Neural crest cell (in vitro differentiated cells): ENCODE data around the gene COL25A1. TPM values are rescaled to one million over a fixed set of nuclear protein-coding genes. Genes with fewer than 3 reads are reported as not detected.

Experiments
- DNase-seq: peaks from one replicate; pipeline ENCODE4 v3.0.0; 2021; ENCODE audit warnings: low read depth, mixed read lengths, low spot score
- H3K27ac Mint-ChIP-seq: one replicate; pipeline ENCODE4 v1.8.0; 2021; ENCODE audit warnings: mild to moderate bottlenecking, mixed read lengths; ENCODE audit not compliant: unreplicated experiment
- H3K27me3 Mint-ChIP-seq: 2 replicates; pipeline ENCODE4 v1.8.0; 2021; ENCODE audit warnings: low read depth, mild to moderate bottlenecking, mixed read lengths
- H3K36me3 Mint-ChIP-seq: 2 replicates; pipeline ENCODE4 v1.8.0; 2021; ENCODE audit warnings: low read depth, mild to moderate bottlenecking, mixed read lengths
- H3K4me1 Mint-ChIP-seq: 2 replicates; pipeline ENCODE4 v1.8.0; 2021; ENCODE audit warnings: mixed read lengths
- H3K4me3 Mint-ChIP-seq: one replicate; pipeline ENCODE4 v1.8.0; 2021; ENCODE audit warnings: mild to moderate bottlenecking, mixed read lengths
- H3K9me3 Mint-ChIP-seq: 2 replicates; pipeline ENCODE4 v1.8.0; 2021; ENCODE audit warnings: mixed read lengths
- CTCF ChIP-seq: fragments of 200-600 bp; sonication (generic); conservative IDR thresholded peaks from 2 replicates; pipeline ENCODE4 v1.5.0; 2021; ENCODE audit warnings: antibody characterized with exemption, mild to moderate bottlenecking
- total RNA-seq: library from RNA; stranded (reverse); gene quantifications from 2 replicates; pipeline ENCODE4 v1.2.1, GENCODE V29; 2021

The COL25A1 gene
- total RNA-seq, 1 donor from 2014 or later: 39.3 TPM

GRCh38 chr4:109049926-109050325 is 252.5 kb downstream of the COL25A1 start:
- no peak overlapping the region for H3K4me3 Mint-ChIP-seq
- H3K27me3 Mint-ChIP-seq: no peaks in the 10 kb centered on the region
- peaks cover 3% of the 10 kb centered on the region for H3K9me3 Mint-ChIP-seq
- no peak for TF ChIP-seq CTCF
- no peak overlapping the region for H3K27ac Mint-ChIP-seq
- no peak for DNase-seq
- peaks cover 4% of the 10 kb centered on the region for H3K36me3 Mint-ChIP-seq
- peaks cover 25% of the 10 kb centered on the region for H3K4me1 Mint-ChIP-seq

- Mint-ChIP-seq H3K4me3 (no peak overlapping the region), H3K27ac (no peak overlapping the region), H3K36me3 (peaks cover 9% of the 10 kb centered on the region), H3K4me1 (peaks cover 2% of the 10 kb centered on the region), H3K9me3 (peaks cover 9% of the 10 kb centered on the region), H3K27me3 (no peaks in the 10 kb centered on the region)
- TF ChIP-seq CTCF: no peak
- DNase-seq: no peak
These were observed 255.8 kb downstream of the COL25A1 start for GRCh38 chr4:109046471-109047201.

- no peak for DNase-seq
- no peak overlapping the region for H3K4me3 Mint-ChIP-seq
- peaks cover 10% of the 10 kb centered on the region for H3K36me3 Mint-ChIP-seq
- TF ChIP-seq CTCF: no peak
- no peaks in the 10 kb centered on the region for H3K27me3 Mint-ChIP-seq
- peaks cover 4% of the 10 kb centered on the region for H3K4me1 Mint-ChIP-seq
- no peak overlapping the region for H3K27ac Mint-ChIP-seq
- peaks cover 9% of the 10 kb centered on the region for H3K9me3 Mint-ChIP-seq
These were observed 258.0 kb downstream of the COL25A1 start for GRCh38 chr4:109044431-109044830.

GRCh38 chr4:109043286-109043685 is 259.2 kb downstream of the COL25A1 start:
- H3K27me3 Mint-ChIP-seq: no peaks in the 10 kb centered on the region

More at GRCh38 chr4:109043286-109043685, 259.2 kb downstream of the COL25A1 start:
- Mint-ChIP-seq H3K4me3 (no peak overlapping the region), H3K27ac (no peak overlapping the region), H3K4me1 (peaks cover 4% of the 10 kb centered on the region), H3K36me3 (peaks cover 18% of the 10 kb centered on the region), H3K9me3 (peaks cover 14% of the 10 kb centered on the region)
- no peak for DNase-seq
- TF ChIP-seq CTCF: no peak
